Left hindlimb (tissue), 1 donor: ENCODE results near the gene PLCB3.

Experiments used
- DNase-seq: peaks from one replicate; pipeline ENCODE4 v3.0.0-alpha.2; 2018

The PLCB3 gene

DNA sequence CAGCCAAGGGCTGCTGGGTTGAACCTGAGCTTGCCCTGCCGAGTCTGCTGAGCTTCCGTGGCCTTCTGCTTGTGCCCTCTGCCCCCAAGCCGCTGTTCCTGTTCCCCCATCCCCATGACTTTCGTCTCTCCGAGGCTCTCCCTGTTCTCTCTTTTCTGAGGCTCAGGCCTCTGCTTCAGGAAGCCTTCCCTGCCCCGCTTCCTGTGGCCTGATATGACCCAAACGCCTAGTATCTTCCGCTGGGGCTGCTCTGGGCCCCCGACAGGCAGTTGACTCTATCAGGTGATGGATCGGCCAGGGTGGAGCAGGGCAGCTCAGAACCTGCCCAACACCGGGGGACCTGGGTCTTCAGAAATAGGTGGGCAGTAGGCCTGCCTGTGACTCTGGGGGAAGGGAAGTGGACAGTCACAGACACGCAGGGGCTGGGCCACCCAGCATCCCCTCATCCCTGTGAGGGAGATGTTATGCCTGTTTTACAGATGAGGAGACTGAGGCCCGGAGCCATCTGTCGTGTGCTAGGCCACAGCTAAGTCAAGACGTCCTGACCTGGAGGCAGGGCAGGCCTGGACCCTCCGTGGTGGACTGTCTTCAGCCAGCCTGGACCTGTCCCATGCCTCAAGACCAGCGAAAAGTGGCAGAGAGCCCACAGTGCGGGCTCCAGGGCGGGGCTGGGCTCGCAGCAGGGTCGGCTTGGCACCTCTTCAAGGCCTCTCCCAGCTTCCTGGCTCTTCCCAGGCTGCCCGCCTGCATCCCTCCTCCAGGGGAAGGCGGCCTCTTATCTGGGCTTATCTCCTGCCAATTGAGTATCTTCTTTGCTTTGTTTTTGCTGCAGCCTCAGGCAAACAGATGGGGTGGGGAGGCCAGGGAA is 16.9 kb downstream of the PLCB3 start:
- DNase-seq = peak; percentile 77

DNA sequence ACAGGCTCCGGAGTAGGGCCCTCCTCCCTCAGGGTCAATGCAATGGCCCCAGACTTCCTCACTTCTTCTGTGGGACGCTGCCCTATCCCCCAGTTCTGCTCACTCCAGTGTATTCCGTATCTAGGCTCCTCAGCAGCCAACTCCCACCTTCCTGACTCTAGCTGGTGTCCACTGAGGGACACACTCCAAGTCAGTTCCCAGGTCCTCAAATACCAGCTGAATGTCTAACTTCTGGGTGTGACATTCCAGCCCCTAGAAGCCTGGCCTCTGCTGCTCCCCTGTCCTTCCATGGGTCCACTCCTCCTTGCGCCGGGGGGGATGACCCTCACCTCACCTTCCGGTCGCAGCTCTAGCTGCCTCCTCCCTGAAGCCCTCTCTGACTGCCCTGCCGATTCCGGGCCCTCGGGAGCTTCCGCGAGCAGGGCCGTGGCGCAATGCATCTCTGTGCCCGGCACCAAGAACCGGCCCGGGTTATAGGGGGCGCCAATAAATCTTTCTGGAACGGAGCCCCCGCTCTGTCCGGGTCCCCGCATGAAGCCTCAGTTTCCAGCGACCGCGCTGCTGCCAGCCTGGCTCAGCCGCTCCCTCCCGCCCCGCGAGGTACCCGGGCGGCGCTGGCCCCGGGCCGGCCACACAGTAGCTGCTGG is 17.7 kb downstream of the PLCB3 start:
- DNase-seq = peak; percentile 73

DNA sequence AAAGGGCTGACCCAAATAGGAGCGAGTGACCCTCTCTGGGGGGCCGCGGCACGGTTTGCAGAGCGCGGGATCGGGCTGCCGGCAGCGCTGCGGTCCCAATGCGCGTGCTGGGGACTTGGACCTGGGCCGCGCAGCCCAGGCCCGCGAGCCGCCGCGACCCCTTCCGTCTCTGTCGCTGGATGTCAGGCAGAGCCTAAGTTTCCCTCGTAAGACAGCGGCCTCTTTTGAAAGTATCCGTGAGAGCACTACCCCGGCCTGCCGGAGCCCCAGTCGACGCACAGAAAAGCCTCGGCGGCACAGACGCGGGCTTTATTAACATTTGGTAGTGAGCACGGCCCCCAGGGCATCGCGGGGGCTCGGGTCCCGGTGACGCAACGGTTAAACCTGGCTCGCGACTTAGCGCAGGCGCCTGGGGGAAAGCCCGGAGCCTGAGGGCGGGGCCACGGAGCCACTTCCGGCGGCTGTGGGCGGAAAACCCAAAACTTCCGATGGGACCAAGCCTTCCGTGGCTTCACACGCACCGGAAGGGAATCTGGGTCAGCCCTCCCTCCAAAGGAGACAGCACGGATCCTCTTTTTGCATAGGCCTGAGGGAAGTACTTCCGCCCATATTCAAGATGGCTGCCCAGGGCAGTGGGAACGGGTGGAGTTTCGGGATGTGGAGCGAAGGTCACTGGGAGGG is 18.4 kb downstream of the PLCB3 start:
- DNase-seq = peak; percentile 99

DNA sequence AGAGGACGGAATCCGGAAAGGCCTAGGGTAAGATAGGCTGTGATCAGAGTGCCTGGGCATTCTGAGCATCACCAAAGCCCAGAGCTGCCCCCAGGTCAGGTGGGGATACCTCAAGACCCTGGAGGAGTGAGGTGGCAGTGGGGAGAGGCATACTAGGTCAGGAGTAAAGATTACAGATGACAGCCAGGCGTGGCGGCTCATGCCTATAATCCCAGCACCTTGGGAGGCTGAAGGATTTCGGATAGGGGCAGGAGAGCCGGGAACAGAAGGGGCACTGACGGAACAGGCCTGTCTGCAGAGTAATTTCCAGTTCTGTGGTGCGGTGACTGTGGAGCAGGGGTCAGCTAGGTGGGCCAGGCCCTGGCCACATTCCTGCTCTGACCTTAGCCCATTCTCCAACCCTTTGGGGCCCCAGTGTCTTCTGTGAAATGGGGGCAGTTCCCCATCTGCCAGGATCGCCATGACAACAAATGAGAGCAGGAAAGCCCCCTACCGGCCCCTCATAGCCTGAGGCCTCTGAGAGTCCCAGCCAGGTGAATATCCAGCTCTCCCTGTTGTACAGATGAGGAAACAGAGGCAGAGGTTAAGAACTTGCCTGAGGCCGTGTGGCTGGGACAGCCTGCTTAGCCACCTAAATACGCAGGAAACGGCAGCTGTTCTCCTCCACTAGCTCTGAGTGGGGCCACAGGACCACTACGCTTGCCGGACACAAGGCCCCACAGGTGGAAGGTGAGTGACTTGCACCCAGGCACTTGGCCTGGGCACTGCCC is 23.9 kb downstream of the PLCB3 start:
- DNase-seq = peak; percentile 24

DNA sequence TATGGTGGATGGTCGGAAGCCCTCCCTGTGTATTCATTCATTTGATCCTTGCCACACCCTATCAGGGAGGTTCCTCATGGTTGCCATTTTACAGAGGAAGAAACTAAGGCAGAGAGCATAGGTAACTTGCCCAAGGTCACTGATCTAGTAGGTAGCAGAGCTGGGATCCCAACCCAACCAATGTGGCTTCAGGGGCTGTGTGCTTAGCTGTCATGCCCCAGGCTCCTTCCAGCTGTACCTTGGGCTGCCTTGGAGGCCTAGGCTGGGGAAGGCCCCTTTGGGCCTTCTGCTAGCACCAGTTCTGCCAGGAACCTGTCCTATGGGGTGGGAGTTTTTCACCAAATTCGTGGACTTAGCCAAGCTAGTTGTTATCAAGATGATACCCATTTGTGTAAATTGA is 24.5 kb downstream of the PLCB3 start:
- DNase-seq = no peak

DNA sequence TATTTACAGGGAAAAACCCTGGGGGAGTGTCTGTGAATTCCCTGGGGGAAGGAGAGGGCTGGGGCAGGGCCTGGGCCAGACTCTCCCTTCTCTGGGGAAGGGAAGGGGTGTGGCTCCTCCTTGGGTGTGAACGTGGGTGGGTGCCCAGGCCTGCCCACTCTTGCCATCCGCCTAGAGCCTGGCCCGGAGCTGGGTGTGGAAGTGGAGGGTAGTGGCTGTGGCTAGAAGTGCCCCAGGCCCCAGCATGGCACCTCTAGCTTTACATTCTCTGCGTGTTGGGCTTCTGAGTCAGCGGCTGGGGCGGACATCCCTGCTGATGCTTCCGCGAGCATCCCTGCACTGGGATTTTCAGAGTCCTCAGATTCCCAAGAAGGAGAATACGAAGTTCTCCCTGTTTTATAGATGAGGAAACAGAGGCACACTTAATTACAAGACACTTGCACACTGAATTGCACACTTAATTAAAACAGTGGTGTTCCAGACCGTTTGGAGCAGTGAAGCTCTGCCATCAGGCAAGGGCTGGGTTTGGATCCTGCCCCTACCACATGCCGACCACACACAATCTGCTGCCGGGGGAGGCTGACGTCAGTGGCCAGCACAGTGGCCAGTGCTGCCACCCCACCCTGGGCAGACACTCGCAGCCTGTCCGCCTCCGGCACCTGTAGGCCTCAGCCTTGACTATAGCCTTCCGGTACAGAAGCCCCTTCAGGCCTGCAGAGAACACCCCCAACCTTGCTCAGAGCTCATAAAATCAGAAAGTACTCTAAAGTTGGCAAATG is 25.5 kb downstream of the PLCB3 start:
- DNase-seq = peak; percentile 22

DNA sequence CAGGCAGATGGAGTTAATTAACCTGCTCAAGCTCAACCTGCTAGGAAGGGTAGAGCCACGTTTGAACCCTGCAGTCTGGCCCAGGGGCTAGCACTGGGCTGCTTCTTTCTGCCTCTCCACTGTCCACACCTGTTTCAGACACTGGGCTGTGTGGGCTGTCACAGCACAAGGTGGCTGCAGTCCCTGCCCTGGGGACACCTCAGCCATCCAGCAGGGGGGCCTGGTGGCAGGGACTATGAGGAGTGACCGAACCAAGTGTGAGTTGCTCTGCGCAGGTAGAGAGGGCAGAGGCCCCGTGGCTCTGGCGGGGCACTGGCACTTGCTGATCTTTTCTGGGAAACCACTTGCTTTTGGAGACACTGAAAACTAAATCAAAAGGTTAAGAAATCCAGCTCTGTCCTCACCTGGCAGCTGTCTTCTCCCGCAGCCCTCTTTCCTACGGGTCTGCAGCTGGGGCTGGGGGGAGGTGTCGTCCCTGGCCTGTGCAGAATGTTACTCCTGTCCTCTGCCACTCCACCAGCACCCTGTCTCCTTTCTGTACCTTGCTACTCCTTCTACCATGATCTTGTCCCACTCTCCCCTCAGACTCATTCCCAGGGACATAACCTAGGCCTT is 27.4 kb downstream of the PLCB3 start:
- no peak for DNase-seq

DNA sequence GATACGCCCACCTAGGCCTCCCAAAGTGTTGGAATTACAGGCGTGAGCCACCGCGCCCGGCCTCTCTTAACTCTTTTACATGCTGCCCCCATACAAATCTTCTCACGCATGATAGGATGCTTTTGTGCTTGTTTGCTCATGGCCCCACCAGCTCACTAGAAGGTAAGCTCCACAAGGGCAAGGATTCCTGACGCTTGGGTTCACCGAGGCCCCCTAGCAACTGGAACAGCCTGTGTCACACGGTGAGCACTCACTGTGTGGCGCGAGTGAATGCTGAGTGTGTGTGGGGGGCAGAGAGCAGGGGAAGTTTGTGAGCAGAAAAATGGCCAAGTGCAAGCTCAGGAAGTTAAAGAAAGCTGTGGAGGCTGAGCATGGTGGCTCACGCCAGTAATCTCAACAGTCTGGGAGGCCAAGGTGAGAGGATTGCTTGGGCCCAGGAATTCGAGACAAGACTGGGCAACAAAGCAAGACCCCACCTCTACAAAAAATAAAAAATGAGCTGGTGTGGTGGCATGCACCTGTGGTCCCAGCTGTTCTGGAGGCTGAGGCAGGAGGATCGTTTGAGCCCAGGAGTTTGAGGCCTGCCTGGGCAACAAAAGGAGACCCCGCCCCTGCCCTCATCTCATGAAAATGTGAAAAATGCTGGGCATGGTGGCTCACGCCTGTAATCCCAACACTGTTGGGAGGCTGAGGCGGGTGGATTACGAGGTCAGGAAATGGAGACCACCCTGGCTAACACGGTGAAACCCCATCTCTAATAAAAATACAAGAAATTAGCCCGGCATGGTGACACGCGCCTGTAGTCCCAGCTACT is 30.8 kb downstream of the PLCB3 start:
- DNase-seq = no peak

DNA sequence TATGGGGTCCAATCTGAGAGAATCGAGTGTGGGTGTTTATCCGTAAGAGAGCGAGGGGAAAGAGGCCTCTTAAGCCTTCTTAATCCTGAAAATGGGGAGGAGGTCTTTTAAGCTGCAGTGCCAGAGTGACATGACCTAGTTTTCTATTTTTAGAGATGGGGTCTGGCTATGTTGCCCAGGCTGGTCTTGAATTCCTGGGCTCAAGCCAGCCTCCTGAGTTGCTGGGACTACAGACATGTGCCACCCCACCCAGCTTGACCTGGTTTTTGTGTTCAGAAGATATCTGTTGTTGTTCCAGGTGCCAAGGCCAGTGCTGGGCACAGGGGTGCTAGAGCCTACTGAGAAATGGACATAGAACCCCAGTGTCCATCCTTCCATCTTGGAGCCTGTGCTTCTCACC is 31.8 kb downstream of the PLCB3 start:
- no peak for DNase-seq

DNA sequence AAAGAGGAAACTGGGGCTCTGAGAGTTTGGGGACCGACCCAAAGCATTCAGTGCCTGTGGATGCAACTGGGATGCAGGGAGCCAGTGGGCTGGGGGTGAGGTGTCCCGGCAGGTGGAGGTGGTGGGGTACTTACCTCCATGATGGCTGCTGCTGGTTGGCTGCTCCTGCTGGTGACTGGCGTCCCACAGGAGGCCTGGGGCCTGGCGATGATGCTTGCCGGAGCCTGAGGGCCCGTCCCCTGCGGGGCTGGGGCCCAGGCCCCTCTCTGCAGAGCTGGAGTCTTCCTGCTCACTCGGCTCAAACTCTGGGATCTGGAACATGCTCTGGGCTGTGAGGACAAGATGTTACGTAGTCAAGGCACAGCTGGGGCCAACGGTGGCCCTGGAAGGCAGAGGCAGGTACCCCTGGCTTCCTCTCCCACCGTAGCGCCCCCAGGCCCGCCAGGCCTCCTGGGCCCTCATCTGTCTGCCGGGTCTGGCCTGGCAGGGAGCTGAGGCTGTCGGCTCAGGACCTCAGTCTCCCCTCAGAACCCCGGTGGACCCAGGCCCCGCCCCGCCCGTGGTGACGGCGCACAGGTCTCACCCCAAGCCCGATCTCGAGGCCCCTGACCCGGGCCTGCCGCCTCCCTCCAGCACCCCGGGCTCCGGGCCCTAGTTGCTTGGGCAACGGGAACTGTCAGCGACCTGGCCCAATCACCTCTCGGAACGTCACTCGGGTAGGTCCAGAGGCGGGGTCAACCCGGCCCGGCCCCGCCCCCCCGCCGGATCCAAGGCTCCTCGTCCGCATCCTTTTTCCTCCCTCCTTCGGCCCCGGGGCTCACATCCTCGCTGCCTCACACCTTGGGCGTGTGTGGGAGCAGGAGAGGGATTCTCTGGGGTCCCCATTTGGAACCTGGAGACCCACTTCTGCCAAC is 33.0 kb downstream of the PLCB3 start, which contains the start of gene BAD:
BAD (minus strand) TSS at position 618 of the 914 bp plus-strand sequence; CDS start at position 321, 297 bp downstream.
- peak; percentile 96 for DNase-seq

DNA sequence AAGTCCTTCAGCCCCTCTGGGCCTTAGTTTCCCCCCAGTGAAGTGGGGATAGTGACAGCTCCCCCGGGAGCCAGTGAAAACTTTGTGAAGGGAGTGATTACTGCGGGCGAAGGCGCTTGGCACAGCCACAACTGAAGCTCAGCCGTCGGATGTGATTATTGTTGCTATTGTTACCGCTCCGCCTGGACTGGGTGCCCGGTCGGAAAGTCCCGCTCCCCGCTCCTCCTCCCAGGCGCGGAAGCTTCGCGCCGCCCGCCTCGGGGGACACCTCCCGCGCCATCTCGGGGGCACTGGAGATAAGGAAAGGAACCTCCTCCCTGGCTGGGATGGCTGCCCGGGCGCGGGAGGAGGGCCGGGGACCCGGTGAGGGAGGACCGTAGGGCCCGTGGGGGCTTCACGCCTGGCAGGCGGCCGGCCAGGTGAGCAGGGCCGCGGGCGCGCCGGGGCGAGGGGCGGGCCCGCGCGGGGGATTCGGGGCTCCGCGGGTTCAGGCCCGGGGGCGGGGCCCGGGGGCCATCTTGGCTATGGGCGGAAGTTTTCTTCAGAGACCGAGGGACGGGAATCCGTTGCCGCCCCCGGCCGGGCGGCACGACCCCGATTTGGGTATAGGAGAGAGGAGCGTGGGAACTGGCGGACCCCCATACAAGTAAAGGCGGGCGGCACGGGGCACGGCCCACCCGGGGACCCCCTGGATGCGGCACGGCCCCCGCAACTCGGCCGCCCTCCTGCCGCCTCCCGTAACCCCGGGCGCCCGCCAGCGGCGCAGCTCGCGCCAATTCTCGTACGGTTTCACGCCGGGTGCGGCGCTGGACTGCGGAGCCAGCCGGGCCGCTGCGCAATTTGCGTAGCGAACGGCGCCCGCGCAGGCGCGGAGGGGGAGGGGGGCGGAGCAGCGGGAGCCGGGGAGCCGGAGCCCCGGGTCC is 33.9 kb downstream of the PLCB3 start, which contains the start of gene GPR137:
GPR137 (plus strand) TSS at position 887 of the 923 bp plus-strand sequence. CDS start 677 bp downstream, outside the sequence.
- DNase-seq = peak; percentile 91

DNA sequence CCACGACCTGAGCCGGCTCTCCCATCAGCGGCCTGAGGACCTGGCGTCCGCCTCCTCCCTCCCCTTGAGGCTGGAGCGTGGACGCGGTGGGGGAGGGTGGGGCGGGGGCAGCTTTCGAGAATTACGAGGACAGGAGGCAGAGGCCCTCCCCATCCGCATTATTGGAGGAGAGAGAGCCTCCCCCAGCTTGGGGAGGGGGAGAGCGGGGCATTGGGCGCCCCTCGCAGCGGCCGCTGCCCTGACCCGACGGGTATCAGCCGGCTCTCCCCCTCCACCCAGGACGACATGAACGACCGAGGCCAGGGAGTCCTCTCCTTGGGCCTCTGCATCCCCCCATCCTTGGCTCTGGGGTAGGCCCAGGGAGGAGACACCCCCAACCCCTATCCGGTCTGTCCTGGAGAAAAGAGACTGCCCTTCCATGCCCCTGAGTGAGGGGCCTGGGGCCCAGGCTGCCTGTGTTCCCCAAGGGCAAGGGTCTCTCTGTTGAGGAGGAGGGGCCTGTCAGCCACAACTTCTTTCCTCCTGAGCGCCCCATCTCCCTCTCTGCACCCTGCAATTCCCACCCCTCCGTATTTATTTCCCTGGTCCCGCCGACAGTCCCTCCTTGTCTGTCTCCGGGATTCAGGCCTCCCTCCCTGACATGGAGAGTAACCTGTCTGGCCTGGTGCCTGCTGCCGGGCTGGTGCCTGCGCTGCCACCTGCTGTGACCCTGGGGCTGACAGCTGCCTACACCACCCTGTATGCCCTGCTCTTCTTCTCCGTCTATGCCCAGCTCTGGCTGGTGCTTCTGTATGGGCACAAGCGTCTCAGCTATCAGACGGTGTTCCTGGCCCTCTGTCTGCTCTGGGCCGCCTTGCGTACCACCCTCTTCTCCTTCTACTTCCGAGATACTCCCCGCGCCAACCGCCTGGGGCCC is 34.8 kb downstream of the PLCB3 start:
- no peak for DNase-seq

DNA sequence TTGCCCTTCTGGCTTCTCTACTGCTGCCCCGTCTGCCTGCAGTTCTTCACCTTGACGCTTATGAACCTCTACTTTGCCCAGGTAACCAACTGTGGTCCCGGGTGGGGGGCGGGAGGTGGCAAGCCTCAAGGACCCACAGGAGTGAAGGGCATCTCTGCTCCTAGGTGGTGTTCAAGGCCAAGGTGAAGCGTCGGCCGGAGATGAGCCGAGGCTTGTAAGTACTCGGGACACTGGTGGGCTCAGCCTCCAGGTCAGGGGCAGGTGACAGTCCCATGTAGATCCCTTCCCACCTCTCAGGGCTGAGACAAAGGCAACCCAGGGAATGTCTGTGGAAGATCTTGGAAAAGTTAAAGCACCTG is 35.5 kb downstream of the PLCB3 start:
- no peak for DNase-seq

DNA sequence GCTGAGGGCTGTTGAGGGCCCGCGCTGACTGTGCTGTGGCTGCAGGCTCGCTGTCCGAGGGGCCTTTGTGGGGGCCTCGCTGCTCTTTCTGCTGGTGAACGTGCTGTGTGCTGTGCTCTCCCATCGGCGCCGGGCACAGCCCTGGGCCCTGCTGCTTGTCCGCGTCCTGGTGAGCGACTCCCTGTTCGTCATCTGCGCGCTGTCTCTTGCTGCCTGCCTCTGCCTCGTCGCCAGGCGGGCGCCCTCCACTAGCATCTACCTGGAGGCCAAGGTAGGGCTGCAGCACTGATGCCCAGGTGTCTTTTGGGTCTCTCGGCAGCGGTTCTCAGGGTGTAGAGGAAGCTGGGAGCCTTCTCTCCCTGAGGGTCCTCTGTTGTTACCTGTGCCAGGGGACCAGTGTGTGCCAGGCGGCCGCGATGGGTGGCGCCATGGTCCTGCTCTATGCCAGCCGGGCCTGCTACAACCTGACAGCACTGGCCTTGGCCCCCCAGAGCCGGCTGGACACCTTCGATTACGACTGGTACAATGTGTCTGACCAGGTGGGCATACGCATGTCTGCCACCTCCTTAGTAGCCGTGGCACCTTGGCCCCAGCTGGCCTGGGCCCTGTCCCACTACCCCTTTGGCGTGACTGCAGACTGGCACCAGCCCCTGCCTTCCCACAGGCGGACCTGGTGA is 36.5 kb downstream of the PLCB3 start:
- no peak for DNase-seq

DNA sequence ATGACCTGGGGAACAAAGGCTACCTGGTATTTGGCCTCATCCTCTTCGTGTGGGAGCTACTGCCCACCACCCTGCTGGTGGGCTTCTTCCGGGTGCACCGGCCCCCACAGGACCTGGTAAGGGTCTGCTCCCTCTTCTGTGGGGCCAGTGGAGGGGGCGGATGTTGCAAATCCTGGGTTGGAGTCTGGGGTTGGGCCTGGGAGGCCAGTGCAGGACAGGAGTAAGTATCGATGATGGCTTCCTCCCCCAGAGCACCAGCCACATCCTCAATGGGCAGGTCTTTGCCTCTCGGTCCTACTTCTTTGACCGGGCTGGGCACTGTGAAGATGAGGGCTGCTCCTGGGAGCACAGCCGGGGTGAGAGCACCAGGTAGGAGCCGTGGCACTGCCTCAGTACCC is 37.0 kb downstream of the PLCB3 start:
- no peak for DNase-seq

DNA sequence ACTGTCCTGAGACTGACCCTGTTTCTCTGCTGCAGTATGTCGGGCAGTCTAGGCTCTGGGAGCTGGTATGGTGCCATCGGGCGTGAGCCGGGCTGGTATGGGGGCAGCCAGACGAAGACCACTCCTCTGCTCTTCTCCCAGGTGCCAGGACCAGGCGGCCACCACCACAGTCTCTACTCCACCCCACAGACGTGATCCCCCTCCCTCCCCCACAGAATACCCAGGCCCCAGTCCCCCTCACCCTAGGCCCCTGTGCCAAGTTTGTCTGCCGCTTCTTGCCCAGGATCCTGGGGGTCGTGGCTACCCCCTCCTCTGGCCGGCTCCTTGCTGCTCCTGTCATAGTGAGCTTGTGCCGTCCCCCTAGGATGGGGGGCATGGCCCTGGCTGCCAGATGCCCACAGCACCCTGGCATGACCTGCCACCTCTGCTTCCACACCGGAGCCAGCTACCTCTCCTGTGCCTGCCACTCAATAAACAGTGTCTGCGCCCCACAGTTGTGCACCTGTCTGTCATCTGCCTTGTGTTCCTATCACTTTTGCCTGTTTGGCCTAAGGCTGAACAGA is 37.8 kb downstream of the PLCB3 start:
- no peak for DNase-seq
